ENCODE data around the gene LRMDA. TPM values are rescaled to one million over a fixed set of nuclear protein-coding genes. Genes with fewer than 3 reads are reported as not detected.

The LRMDA gene
- total RNA-seq, 1 donor from 2014 or later: not detected

DNA sequence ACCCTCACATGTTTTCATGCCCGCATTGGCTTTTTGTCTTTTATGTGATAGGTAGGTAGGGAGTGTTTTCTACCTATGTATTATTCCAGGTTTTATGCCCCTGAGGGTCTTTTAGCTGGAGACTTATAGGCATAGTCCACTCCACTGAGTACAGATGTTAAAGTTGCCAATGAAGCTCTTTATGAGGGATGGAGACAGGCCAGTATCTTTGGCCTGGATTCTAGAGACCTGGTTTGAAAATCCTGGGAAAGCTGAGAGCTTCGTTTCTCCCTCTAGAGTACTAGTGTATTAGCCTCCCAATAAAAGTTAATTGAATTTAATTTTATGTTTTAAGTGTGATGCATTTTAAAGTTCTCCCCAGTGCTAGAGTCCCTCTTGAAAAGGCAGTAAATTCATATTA is 854.1 kb downstream of the LRMDA start:
- Mint-ChIP-seq H3K27me3 (no peaks in the 10 kb centered on the region), H3K9me3 (no peaks in the 10 kb centered on the region), H3K36me3 (ENCODE audit: low read depth) (no peaks in the 10 kb centered on the region), H3K4me3 (no peak overlapping the region), H3K27ac (no peak overlapping the region), H3K4me1 (no peaks in the 10 kb centered on the region)
- no peak for TF ChIP-seq CTCF (IDR thresholded peaks at IDR 0.05)
- intact Hi-C loops (cut with micrococcal nuclease): no loop called here
- POLR2A ChIA-PET: no interaction called here
- DNase-seq (no peak), ATAC-seq (ENCODE audit: low read depth) (no peak)
- CTCF ChIA-PET: no interaction called here

GRCh38 chr10:76286536-76286935 is 855.1 kb downstream of the LRMDA start:
- ATAC-seq (ENCODE audit: low read depth): no peak
- no peaks in the 10 kb centered on the region for H3K4me1 Mint-ChIP-seq

DNA sequence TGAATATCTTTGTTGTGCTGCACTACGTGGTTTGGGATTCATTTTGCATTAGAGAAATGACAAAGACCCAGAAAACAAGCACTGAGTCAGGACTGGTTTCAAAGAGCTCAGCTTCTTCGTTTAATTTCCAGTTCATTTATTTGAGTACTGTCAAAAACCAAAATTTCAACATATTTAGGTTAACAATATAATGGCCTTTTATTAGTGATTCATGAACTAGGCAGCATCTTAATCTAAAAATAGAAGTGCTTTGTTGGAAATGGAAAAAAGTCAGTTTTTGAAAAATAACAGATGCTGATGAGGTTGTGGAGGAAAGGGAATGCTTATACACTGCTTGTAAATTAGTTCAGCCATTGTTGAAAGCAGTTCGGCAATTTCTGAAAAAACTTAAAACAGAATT is 856.4 kb downstream of the LRMDA start:
- H3K4me3 Mint-ChIP-seq: no peak overlapping the region
- no peak for TF ChIP-seq CTCF (IDR thresholded peaks at IDR 0.05)
- H3K27ac Mint-ChIP-seq: no peak overlapping the region
- ChIA-PET CTCF (no interaction called here), POLR2A (no interaction called here)
- intact Hi-C loops (cut with micrococcal nuclease): no loop called here
- H3K27me3 Mint-ChIP-seq: no peaks in the 10 kb centered on the region
- DNase-seq (no peak), ATAC-seq (ENCODE audit: low read depth) (no peak)
- H3K9me3 Mint-ChIP-seq: no peaks in the 10 kb centered on the region
- no peaks in the 10 kb centered on the region for H3K36me3 Mint-ChIP-seq (ENCODE audit: low read depth)
- no peaks in the 10 kb centered on the region for H3K4me1 Mint-ChIP-seq

More at GRCh38 chr10:76286536-76286935, 855.1 kb downstream of the LRMDA start:
- TF ChIP-seq CTCF (IDR thresholded peaks at IDR 0.05): no peak
- Mint-ChIP-seq H3K9me3 (no peaks in the 10 kb centered on the region), H3K27me3 (no peaks in the 10 kb centered on the region), H3K4me3 (no peak overlapping the region), H3K36me3 (ENCODE audit: low read depth) (no peaks in the 10 kb centered on the region), H3K27ac (no peak overlapping the region)
- POLR2A ChIA-PET: no interaction called here
- no peak for DNase-seq
- CTCF ChIA-PET: no interaction called here
- intact Hi-C loops (cut with micrococcal nuclease): no loop called here

DNA sequence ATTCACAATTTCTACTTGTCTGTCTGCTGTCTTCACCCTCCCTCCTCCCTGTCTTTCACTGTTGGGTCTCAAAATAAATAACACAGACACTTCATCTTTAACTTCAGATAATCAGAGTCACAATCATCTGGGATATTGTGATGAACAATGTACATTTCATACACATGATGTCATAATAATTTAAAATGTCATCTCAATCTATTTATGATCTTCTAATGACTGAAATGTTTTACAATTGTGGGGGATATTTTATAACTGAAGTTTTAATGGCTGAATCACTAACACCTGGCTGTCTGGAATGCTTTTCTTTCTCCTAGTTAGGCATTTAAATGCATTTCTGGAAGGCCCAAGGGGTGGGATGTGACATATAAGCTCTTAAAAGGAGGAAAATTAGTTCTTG is 859.8 kb downstream of the LRMDA start:
- no peak for TF ChIP-seq CTCF (IDR thresholded peaks at IDR 0.05)
- no peaks in the 10 kb centered on the region for H3K9me3 Mint-ChIP-seq

GRCh38 chr10:76291885-76292284 is 860.5 kb downstream of the LRMDA start:
- POLR2A ChIA-PET: no interaction called here
- CTCF ChIA-PET: no interaction called here
- Mint-ChIP-seq H3K4me1 (no peaks in the 10 kb centered on the region), H3K27me3 (no peaks in the 10 kb centered on the region), H3K27ac (no peak overlapping the region), H3K4me3 (no peak overlapping the region), H3K36me3 (ENCODE audit: low read depth) (no peaks in the 10 kb centered on the region), H3K9me3 (no peaks in the 10 kb centered on the region)
- ATAC-seq (ENCODE audit: low read depth) (no peak), DNase-seq (no peak)
- intact Hi-C loops (cut with micrococcal nuclease): no loop called here
- TF ChIP-seq CTCF (IDR thresholded peaks at IDR 0.05): no peak

More for the DNA sequence above, 859.8 kb downstream of the LRMDA start:
- Mint-ChIP-seq H3K27ac (no peak overlapping the region), H3K27me3 (no peaks in the 10 kb centered on the region), H3K4me1 (no peaks in the 10 kb centered on the region), H3K4me3 (no peak overlapping the region), H3K36me3 (ENCODE audit: low read depth) (no peaks in the 10 kb centered on the region)
- no peak for ATAC-seq (ENCODE audit: low read depth)
- ChIA-PET CTCF (interaction anchor here (0.6 kb wide), 1 partner anchor 698 kb away, joined by 3 read pairs; no protein-coding TSS in a partner anchor), POLR2A (no interaction called here)
- DNase-seq: no peak
- intact Hi-C loops (cut with micrococcal nuclease): no loop called here

Measured in activated B cell treated with CpG ODN at 0.5 μM for 24 hours (primary cell).